ENCODE measurements around the gene GATM.
A peak's percentile ranks its signal among the peaks of the same experiment; 100 is the strongest.

The GATM gene

DNA sequence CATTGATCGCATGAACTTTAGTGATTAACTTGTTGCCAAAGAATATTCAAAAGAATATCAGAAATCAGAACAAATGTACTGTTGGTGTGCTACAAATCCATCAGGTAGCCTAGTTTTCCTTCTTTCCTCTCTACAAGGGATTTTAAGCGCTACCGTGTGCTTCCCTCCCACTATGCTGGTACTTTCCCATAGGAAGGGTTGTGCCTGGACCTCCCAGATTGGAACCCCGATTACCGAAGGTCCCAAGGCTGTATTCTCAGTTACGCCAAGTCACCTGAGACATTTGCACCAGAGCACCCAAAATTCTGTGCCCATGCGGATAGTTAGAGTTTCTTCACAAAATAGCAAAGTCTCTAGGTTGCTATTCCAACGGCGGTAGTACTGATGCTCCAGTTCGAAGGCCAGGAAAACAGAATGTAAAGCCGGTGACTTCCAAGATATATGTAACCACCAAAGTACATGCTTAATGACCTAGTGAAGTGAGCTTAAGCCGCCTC lies 23.4 kb upstream of the GATM start:
- H3K27ac ChIP-seq (ENCODE audit: low read depth, low read length) = no peak overlapping the region
- H3K9me3 ChIP-seq (ENCODE audit: control insufficient read depth, insufficient read depth, low read depth, low read length) = no peaks in the 10 kb centered on the region
- H3K36me3 ChIP-seq (ENCODE audit: control insufficient read depth, insufficient read depth, low read length) = peaks cover 18% of the 10 kb centered on the region
- peaks cover 5% of the 10 kb centered on the region for H3K4me1 ChIP-seq (ENCODE audit: control insufficient read depth, insufficient read depth, low read length)
- H3K9ac ChIP-seq (ENCODE audit: low read length) = peak overlapping the region; percentile 45
- H3K27me3 ChIP-seq (ENCODE audit: control insufficient read depth, insufficient read depth, low read length) = no peaks in the 10 kb centered on the region
- H3K4me3 ChIP-seq (ENCODE audit: low read depth, low read length) = peak overlapping the region; percentile 72

DNA sequence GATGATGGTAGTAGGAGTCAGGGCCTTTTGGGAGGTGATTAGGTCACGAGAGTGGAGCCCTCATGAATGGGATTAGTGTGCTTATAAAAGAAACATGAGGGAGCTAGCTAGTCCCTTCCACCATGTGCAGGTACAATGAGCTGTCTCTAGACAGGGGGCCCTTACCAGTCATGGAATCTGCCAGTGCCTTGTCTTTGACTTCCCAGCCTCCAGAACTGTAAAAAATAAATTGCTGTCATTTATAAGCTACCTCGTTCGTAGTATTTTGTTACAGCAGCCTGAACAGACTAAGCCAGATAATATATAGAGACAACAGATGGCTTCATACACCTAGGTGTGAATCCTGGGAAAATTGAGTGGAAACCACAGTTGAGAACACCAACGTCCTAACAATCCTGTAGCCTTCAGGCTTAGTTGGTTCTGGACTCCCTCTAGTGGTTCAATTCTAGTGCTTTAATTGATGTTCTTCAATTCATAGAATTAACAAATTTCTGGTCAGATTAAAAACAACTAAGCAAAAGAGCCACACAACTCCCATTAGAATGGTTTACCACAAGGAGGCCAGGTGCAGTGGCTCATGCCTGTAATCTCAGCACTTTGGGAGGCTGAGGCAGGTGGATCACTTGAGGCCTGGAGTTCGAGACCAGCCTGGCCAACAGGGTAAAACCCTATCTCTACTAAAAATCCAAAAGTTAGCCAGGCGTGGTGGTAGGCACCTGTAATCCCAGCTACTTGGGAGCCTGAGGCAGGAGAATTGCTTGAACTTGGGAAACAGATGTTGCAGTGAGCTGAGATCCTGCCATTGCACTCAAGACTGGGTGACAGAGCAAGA lies 21.3 kb upstream of the GATM start:
- no peak overlapping the region for H3K27ac ChIP-seq (ENCODE audit: low read depth, low read length)
- H3K36me3 ChIP-seq (ENCODE audit: control insufficient read depth, insufficient read depth, low read length) = no peaks in the 10 kb centered on the region
- H3K4me3 ChIP-seq (ENCODE audit: low read depth, low read length) = no peak overlapping the region
- H3K4me1 ChIP-seq (ENCODE audit: control insufficient read depth, insufficient read depth, low read length) = peaks cover 5% of the 10 kb centered on the region
- H3K9ac ChIP-seq (ENCODE audit: low read length) = no peak overlapping the region
- H3K27me3 ChIP-seq (ENCODE audit: control insufficient read depth, insufficient read depth, low read length) = no peaks in the 10 kb centered on the region
- H3K9me3 ChIP-seq (ENCODE audit: control insufficient read depth, insufficient read depth, low read depth, low read length) = no peaks in the 10 kb centered on the region

DNA sequence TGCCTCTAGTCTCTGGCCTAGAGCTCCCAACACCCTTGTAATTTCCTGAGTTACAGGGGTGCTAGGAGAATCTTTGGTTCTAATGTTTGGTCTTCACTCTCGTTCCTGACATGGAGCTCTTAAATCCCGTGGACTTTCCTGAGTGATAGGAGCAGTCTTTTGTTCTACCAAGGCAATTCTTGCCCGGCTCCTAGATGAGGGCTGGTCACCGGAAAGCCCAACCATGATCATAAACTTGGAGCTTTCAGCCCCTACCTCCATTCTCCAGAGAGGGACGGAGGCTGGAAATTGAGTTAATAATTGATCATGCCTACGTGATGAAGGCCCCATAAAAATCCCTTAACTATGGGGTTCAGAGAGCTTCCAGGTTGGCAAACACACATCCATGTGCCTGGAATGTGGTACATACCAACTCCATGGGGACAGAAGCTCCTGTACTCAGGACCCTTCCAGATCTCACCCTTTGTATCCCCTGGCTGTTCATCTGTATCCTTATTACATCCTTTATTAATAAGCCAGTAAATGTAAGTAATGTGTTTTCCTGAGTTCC lies 18.8 kb upstream of the GATM start:
- Histone ChIP-seq H3K36me3 (ENCODE audit: control insufficient read depth, insufficient read depth, low read length) (no peaks in the 10 kb centered on the region), H3K4me1 (ENCODE audit: control insufficient read depth, insufficient read depth, low read length) (no peaks in the 10 kb centered on the region), H3K4me3 (ENCODE audit: low read depth, low read length) (no peak overlapping the region), H3K27me3 (ENCODE audit: control insufficient read depth, insufficient read depth, low read length) (peaks cover 3% of the 10 kb centered on the region), H3K9ac (ENCODE audit: low read length) (no peak overlapping the region), H3K27ac (ENCODE audit: low read depth, low read length) (no peak overlapping the region), H3K9me3 (ENCODE audit: control insufficient read depth, insufficient read depth, low read depth, low read length) (no peaks in the 10 kb centered on the region)

DNA sequence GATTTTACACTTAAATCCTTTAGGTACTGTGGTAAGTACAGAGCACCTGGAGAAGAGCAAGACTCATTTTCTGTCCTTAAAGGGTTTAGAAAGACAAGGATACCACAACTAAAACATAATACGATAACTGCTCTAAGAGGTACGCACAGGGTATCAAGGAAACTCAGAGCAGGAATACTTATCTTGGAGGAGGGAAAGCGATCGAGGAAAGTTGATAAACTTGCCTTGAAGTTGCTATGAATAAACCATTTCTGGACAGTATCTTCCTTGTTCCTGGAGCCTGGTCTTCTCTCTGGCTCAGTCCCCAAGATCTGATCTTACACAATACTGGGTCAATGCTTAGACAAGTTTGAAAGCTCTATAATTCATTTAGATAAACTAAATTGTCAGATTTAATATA lies 17.6 kb upstream of the GATM start:
- Histone ChIP-seq H3K9ac (ENCODE audit: low read length) (no peak overlapping the region), H3K4me1 (ENCODE audit: control insufficient read depth, insufficient read depth, low read length) (no peaks in the 10 kb centered on the region), H3K27me3 (ENCODE audit: control insufficient read depth, insufficient read depth, low read length) (peaks cover 5% of the 10 kb centered on the region), H3K36me3 (ENCODE audit: control insufficient read depth, insufficient read depth, low read length) (no peaks in the 10 kb centered on the region), H3K9me3 (ENCODE audit: control insufficient read depth, insufficient read depth, low read depth, low read length) (no peaks in the 10 kb centered on the region), H3K27ac (ENCODE audit: low read depth, low read length) (no peak overlapping the region), H3K4me3 (ENCODE audit: low read depth, low read length) (no peak overlapping the region)

DNA sequence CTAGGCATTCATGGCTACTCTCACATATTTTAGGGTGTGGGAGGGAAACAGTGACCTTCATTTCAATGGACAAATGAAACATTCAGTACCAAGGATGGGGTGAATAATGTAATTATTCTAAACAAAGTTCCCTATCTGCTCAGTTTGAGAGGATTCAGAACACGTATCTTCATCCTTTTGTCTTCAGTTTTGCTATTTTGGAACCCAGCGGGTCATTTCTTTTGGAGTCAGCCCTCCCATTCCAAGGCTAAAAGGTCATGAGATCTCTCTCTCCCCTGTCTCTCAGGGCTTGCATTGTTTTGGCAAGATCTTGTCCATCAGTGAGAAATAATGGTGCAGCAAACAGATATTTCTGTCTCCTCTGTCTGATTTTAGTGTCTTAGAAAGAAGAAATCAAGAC lies 16.3 kb upstream of the GATM start:
- Histone ChIP-seq H3K4me3 (ENCODE audit: low read depth, low read length) (no peak overlapping the region), H3K27me3 (ENCODE audit: control insufficient read depth, insufficient read depth, low read length) (peaks cover 5% of the 10 kb centered on the region), H3K9ac (ENCODE audit: low read length) (no peak overlapping the region), H3K27ac (ENCODE audit: low read depth, low read length) (no peak overlapping the region), H3K9me3 (ENCODE audit: control insufficient read depth, insufficient read depth, low read depth, low read length) (no peaks in the 10 kb centered on the region), H3K36me3 (ENCODE audit: control insufficient read depth, insufficient read depth, low read length) (no peaks in the 10 kb centered on the region), H3K4me1 (ENCODE audit: control insufficient read depth, insufficient read depth, low read length) (no peaks in the 10 kb centered on the region)

DNA sequence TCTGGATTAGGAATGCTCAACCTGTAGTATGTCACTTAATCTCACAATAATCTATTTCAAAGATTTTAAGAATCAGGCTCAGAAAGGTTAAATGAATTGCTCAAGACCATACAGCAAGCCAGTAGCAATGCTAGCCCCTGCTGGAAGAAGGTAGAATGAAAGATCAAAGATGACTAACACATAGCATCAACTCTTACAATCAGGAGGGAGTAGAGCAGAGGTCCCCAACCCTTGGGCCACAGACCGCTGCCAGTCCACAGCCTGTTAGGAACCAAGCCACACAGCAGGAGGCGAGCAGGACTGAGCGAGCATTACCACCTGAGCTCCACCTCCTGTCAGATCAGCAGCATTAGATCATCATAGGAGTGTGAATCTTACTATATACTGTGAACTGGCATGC lies 15.5 kb upstream of the GATM start:
- Histone ChIP-seq H3K4me1 (ENCODE audit: control insufficient read depth, insufficient read depth, low read length) (no peaks in the 10 kb centered on the region), H3K36me3 (ENCODE audit: control insufficient read depth, insufficient read depth, low read length) (no peaks in the 10 kb centered on the region), H3K9me3 (ENCODE audit: control insufficient read depth, insufficient read depth, low read depth, low read length) (no peaks in the 10 kb centered on the region), H3K4me3 (ENCODE audit: low read depth, low read length) (no peak overlapping the region), H3K27ac (ENCODE audit: low read depth, low read length) (no peak overlapping the region), H3K9ac (ENCODE audit: low read length) (no peak overlapping the region), H3K27me3 (ENCODE audit: control insufficient read depth, insufficient read depth, low read length) (peaks cover 5% of the 10 kb centered on the region)

DNA sequence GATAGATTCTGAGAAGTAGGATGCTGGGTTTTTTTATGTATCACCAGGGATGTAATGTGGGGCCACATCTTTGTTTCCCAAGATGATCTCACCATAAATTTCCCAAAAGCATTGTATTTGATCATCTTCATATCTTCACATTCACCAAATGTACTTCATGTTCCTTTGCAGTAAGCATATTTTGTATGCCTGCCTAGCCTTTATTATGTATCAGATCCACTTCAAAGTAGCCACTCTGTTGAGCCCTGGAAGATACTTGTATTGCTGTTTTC lies 14.2 kb upstream of the GATM start:
- Histone ChIP-seq H3K27ac (ENCODE audit: low read depth, low read length) (no peak overlapping the region), H3K36me3 (ENCODE audit: control insufficient read depth, insufficient read depth, low read length) (no peaks in the 10 kb centered on the region), H3K27me3 (ENCODE audit: control insufficient read depth, insufficient read depth, low read length) (peaks cover 5% of the 10 kb centered on the region), H3K9ac (ENCODE audit: low read length) (no peak overlapping the region), H3K4me3 (ENCODE audit: low read depth, low read length) (no peak overlapping the region), H3K9me3 (ENCODE audit: control insufficient read depth, insufficient read depth, low read depth, low read length) (no peaks in the 10 kb centered on the region), H3K4me1 (ENCODE audit: control insufficient read depth, insufficient read depth, low read length) (no peaks in the 10 kb centered on the region)

DNA sequence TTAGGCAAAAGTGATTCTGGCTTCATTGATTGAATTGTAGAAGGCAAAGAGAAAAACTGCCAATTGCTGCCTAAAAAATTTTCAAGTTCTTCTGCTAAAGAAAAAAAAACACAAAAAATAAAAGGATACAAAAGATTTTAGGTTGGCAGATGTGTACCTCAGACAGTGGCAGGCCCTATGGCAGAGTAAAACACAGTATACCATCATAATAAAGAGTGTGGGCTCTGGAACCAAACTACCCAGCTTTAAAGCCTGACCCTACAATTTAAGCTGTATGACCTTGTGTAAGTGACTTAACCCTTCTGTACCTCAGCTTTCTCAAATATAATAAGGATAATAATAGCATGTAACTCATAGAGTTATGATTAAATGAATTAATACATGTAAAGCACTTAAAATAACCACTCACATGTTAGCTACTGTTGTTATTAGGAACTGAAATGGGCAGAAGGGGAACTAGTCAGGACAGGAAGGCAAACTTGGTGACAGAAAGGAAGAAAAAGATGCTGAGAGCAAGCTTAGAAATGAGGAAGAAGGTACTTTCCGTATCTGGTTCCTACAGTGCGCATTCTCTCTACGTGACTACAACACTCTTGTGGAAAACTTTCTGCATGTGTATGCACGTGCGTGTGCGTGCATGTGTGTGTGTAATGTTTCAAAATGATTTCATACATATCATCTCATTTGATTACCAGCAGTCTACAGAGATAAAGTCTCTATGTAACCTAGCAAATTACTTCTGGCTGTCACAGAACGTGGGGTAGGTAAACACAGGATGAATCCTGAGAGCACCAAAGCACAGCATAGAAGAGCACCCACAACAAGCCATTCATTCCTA lies 13.6 kb upstream of the GATM start:
- Histone ChIP-seq H3K27me3 (ENCODE audit: control insufficient read depth, insufficient read depth, low read length) (peaks cover 5% of the 10 kb centered on the region), H3K27ac (ENCODE audit: low read depth, low read length) (no peak overlapping the region), H3K4me1 (ENCODE audit: control insufficient read depth, insufficient read depth, low read length) (no peaks in the 10 kb centered on the region), H3K36me3 (ENCODE audit: control insufficient read depth, insufficient read depth, low read length) (no peaks in the 10 kb centered on the region), H3K9ac (ENCODE audit: low read length) (no peak overlapping the region), H3K9me3 (ENCODE audit: control insufficient read depth, insufficient read depth, low read depth, low read length) (no peaks in the 10 kb centered on the region), H3K4me3 (ENCODE audit: low read depth, low read length) (no peak overlapping the region)

DNA sequence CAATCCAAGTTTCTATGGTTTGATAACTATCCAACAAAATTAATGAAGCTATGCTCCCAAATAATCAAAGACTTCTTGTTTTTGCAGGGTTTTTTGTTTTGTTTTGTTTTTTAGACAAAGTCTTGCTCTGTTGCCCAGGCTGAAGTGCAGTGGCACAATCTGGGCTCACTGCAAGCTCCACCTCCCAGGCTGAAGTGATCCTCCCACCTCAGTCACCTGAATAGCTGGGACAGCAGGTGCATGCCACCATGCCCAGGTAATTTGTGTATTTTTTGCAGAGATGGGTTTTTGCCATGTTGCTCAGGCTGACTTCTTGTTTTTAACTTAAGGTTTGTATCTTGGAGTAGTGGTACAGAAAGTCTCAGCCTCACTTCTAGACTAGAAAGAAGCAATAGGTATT lies 11.0 kb upstream of the GATM start:
- Histone ChIP-seq H3K27ac (ENCODE audit: low read depth, low read length) (no peak overlapping the region), H3K4me3 (ENCODE audit: low read depth, low read length) (no peak overlapping the region), H3K27me3 (ENCODE audit: control insufficient read depth, insufficient read depth, low read length) (peaks cover 5% of the 10 kb centered on the region), H3K9me3 (ENCODE audit: control insufficient read depth, insufficient read depth, low read depth, low read length) (no peaks in the 10 kb centered on the region), H3K36me3 (ENCODE audit: control insufficient read depth, insufficient read depth, low read length) (no peaks in the 10 kb centered on the region), H3K4me1 (ENCODE audit: control insufficient read depth, insufficient read depth, low read length) (no peaks in the 10 kb centered on the region), H3K9ac (ENCODE audit: low read length) (no peak overlapping the region)

DNA sequence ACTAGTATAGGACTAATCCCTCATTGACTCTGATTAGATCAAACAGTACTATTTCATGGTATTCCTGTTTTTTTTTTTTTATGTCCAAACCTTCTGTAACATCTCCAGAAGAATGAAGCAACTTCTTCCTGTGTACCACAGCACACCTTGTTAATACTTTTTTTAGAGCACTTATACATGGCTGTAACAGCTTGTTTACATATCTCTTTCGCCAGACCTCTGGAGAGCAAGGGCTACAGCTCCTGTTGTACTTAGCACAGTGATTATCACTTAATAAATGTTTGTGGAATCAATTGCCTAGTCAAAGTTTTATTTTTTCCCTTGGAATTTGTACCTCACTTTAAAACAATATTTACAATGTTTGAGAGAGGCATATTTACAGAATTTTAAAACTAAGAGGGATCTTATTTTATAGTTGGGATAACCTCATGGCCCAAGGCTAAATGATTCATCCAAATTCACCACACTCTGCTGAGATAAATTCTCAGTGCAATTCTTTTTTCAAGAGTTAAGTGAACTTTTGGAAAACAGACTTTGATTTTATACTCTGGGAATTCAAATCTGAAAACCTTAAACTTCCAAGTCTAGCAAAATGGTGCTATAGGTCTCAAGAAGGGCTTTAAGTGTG lies 9.2 kb upstream of the GATM start:
- Histone ChIP-seq H3K4me1 (ENCODE audit: control insufficient read depth, insufficient read depth, low read length) (no peaks in the 10 kb centered on the region), H3K9ac (ENCODE audit: low read length) (no peak overlapping the region), H3K4me3 (ENCODE audit: low read depth, low read length) (no peak overlapping the region), H3K27me3 (ENCODE audit: control insufficient read depth, insufficient read depth, low read length) (peaks cover 5% of the 10 kb centered on the region), H3K27ac (ENCODE audit: low read depth, low read length) (no peak overlapping the region), H3K36me3 (ENCODE audit: control insufficient read depth, insufficient read depth, low read length) (no peaks in the 10 kb centered on the region), H3K9me3 (ENCODE audit: control insufficient read depth, insufficient read depth, low read depth, low read length) (no peaks in the 10 kb centered on the region)

DNA sequence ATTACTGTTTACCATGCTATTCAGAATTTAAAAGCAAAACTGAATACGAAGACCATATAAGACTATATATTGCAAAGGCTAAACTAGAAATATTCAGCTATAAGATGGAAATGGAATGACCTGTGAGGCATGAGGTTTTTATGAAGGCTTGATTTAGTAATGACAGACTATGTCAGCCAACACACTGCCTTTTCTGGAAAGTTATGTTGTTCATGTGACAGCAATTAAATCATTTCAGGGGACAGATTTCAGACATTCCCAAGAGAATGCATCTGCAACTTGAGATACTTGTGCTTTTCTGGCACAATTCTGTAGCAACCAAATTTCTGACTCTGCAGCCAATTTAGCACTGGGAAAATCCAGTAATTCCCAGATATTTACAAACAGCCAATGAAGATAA lies 8.6 kb upstream of the GATM start:
- Histone ChIP-seq H3K27me3 (ENCODE audit: control insufficient read depth, insufficient read depth, low read length) (peaks cover under 1% of the 10 kb centered on the region; the same call in 1 of the 2 replicates), H3K9me3 (ENCODE audit: control insufficient read depth, insufficient read depth, low read depth, low read length) (no peaks in the 10 kb centered on the region), H3K4me3 (ENCODE audit: low read depth, low read length) (no peak overlapping the region), H3K27ac (ENCODE audit: low read depth, low read length) (no peak overlapping the region), H3K4me1 (ENCODE audit: control insufficient read depth, insufficient read depth, low read length) (no peaks in the 10 kb centered on the region), H3K36me3 (ENCODE audit: control insufficient read depth, insufficient read depth, low read length) (no peaks in the 10 kb centered on the region), H3K9ac (ENCODE audit: low read length) (no peak overlapping the region)
